NCI-H1436 treated with DMSO at 0.1 percent for 48 hours (cell line): ENCODE measurements around the gene EXOC4.
"Not testable (repeated sequence)": the region's sequence is repeated elsewhere in the genome, so short reads cannot be mapped to it uniquely, and the experiment has no call there.

Experiments used
- DNase-seq: peaks from one replicate; lab custom pipeline; 2025; lab: John Stamatoyannopoulos, UW

Gene EXOC4

GRCh38 chr7:134040988-134041387, 788.1 kb downstream of the EXOC4 start:
- DNase-seq: no peak

- no peak for DNase-seq
Observed at GRCh38 chr7:134041477-134041876, 788.6 kb downstream of the EXOC4 start.

DNA sequence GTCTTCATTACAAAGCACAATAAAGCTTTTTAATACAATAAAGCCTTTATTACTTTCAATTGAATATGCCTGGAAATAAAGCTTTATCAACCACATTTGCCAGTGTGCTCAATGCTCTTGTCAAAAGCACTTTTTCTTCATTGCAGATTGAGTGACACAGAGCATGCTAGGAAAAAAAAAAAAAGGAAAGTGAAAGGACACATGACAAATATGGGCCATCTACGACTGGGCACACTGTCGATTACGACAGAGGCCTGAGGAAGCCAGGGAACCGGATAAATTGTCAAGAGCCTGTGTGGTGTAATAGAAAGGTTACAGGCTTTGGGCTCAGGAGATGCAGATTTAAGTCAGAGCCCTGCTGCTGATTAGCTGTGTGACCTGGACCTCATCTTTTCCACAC, 789.4 kb downstream of the EXOC4 start:
- no peak for DNase-seq

GRCh38 chr7:134044682-134045081, 791.8 kb downstream of the EXOC4 start:
- no peak for DNase-seq

GRCh38 chr7:134045716-134046115, 792.8 kb downstream of the EXOC4 start:
- no peak for DNase-seq

DNA sequence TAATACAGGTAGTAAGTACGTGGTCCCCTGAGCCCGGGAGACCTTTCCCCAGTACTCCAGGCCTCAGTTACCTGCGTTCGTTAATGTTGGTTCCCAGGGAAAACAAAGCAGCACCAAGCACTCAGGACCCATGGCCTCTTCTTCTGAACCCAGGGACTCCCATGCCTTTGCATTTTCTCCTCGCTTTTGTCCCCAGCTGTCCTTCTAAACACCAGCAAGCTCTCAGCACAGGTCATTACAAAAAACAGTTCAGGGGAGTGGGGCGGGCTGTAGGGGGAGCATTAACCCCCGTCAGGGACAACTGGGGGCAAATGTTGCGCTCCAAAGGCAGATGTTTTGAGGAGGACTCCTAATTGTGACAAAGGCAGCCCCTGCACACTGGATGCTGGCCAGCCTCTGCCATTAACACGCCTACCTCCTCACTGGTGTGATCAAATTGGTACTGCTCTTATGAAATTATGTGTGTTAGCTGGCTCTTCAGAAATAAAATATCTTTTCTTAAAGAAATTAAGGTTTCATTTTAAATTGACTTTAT, 793.8 kb downstream of the EXOC4 start:
- DNase-seq: no peak

- DNase-seq: no peak
Observed at GRCh38 chr7:134047675-134048074, 794.8 kb downstream of the EXOC4 start.

DNA sequence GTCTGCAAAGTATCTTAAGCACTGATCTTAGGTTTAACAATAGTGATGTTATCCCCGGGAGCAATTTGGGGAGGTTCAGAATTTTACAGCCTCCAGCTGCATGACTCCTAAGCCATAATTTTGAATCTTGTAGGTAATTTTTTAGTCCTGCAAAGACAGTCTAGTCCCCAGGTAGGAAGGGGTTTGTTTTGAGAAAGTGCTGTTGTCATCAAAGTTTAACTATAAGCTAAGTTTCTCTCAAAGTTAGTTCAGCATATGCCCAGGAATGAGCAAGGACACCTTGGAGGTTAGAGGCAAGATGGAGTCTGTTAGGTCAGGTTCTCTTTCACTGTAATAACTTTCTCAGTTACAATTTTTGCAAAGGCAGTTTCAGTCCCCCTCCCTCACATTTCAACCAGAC, 795.3 kb downstream of the EXOC4 start:
- DNase-seq: no peak

GRCh38 chr7:134051020-134051419, 798.1 kb downstream of the EXOC4 start:
- DNase-seq: no peak

DNA sequence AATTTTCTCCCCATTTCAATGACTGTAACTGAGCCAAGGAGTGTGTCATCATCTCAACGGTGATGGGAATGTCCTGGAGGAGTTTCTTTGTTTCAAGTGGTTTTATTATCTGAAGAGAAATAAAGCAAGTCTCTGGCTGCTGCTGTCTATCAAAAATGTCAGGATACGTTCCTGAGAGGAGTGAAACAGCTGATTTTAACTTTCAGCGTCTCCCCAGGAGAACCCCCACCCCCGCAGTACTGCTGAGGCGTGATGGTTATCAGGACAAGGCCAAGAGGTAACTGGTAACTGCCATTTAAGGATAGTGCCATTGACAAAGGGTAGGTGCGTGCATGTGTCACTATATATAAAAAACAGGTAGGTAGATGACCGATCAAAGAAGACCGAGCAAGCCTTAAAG, 803.9 kb downstream of the EXOC4 start:
- DNase-seq: no peak

GRCh38 chr7:134058521-134058920, 805.6 kb downstream of the EXOC4 start:
- DNase-seq: no peak

DNA sequence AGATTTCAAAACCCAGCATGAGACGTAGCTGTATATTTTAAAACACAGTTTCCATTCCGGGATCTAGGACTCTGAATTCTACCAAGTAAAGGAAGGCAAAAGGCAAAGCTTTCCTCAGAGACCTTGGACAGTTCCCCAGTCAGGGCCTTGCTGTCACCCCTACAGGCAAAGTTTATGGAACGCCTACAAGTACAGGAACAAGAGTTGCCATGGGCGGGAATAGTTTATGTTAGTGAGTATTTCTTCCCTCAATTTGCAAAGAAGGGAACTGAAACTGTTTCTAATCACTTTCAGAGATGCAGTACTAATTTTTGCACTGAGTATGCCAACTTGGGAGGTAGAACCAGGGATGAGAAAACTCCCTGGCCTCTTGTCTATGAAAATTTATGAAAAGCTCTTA, 806.1 kb downstream of the EXOC4 start:
- no peak for DNase-seq

DNA sequence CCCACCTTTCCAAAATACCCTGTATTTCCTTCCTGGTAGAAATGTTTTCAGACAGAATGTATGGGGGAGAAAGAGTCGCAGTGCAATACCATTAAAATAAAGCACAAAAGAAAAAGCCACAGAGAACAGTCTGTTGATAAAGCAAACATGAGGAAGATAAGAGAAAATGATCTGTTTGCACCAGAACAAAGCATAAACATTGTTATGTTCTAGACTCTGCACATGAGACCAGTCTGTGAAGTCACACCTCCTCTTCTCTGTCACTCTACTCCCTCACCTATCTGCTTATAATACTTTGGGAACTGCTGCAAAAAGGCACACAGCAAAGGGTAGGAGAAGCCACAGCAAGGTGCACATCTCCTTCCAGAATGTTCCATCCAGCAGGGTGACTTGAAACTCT, 807.0 kb downstream of the EXOC4 start:
- no peak for DNase-seq

- DNase-seq: no peak
Observed at GRCh38 chr7:134060874-134061273, 808.0 kb downstream of the EXOC4 start.

GRCh38 chr7:134062460-134062859, 809.6 kb downstream of the EXOC4 start:
- DNase-seq: no peak

GRCh38 chr7:134065415-134065814, 812.5 kb downstream of the EXOC4 start:
- DNase-seq: no peak

GRCh38 chr7:134067164-134067563, 814.3 kb downstream of the EXOC4 start:
- DNase-seq: no peak

DNA sequence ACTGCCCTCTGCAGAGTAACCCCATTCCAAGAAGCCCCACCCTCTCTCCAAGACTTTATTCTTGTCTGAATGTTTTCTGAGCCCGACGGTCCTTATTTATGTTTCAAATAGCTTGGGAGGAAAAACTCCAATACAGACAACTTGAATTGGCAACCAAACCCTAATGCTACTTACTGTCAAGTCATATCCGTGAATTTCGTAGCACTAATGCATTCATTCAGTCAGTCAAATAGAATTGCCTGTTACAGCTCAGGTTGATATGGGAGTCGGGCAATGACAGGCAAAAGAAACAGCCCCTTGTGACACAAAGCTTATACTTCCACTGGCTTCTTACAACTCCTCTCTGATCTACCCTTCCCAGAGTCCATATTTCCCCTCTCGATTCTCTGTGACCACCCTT, 815.8 kb downstream of the EXOC4 start:
- no peak for DNase-seq

GRCh38 chr7:134069187-134069586, 816.3 kb downstream of the EXOC4 start:
- DNase-seq: no peak

GRCh38 chr7:134070673-134071072, 817.8 kb downstream of the EXOC4 start:
- DNase-seq: no peak

DNA sequence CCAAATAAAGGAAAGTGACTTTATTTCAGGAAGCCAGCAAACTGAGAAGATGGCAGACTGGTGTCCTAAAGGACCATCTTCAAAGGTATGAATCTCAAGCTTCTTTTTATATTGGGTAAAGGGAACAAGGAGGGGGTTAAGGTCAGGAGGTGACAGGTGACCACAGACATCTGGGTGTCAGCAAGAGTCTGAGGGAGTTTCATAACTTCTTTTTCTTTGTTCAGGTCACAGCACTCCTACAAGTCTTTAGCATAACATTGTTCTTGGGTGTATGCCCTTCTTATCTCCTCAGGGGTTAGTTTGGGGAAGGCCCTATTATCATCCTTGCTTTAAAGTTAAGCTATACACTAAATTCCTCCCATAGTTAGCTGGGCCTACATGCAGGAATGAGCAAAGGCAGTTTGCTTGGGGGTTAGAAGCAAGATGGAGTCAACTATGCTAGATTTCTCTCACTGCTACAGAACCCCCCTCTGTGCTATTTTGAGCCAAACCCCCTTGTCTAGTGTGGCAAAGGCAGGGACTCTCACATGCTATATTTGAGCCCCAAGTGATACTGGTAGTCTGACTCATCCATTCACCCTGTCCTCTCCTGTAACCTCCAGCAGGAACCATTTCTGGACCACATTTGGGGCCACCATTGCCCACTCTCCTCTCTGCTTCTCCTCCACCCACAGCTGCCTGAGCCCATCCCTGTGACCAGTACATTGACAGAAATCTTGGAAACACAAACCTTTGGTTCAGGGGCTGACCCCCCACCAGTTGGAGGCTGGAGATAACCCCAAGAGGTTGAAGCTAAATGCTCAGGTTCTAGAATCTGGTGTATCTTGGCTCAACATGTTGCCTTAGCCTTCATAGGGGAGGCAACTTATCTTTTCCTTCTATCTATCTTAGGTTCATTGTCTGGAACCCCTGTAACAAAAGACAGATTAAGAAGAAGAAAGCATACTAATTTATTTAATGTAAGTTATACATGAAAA, 818.8 kb downstream of the EXOC4 start:
- DNase-seq: no peak

GRCh38 chr7:134073276-134073675, 820.4 kb downstream of the EXOC4 start:
- no peak for DNase-seq

- no peak for DNase-seq
Observed at GRCh38 chr7:134075799-134076198, 822.9 kb downstream of the EXOC4 start.

- DNase-seq: not testable (repeated sequence)
Observed at GRCh38 chr7:134077560-134077959, 824.7 kb downstream of the EXOC4 start.
